Fibroblast of lung (primary cell): Measurements from ENCODE around the gene CPE. TPM values are rescaled to one million over a fixed set of nuclear protein-coding genes. Genes with fewer than 3 reads are reported as not detected.

Experiments
- DNase-seq, 2 donors: peaks; one replicate each; pipeline versions ENCODE4 v3.0.0 to v3.0.0-alpha.2; 2010; ENCODE audit warnings: low read depth in 2 of 2
- H2AFZ ChIP-seq: 2 replicates; pipeline ENCODE4 v1.5.1; 2012; ENCODE audit warnings: low read length, control low read depth, inconsistent platforms
- H3K27ac ChIP-seq: 2 replicates; pipeline ENCODE4 v1.5.1; 2011; ENCODE audit warnings: low read length, control low read depth; ENCODE audit not compliant: insufficient read depth
- H3K27me3 ChIP-seq: 2 replicates; pipeline ENCODE4 v1.5.1; 2011; ENCODE audit warnings: mild to moderate bottlenecking, low read length; ENCODE audit not compliant: control insufficient read depth, insufficient read depth
- H3K36me3 ChIP-seq: 2 replicates; pipeline ENCODE4 v1.5.1; 2011; ENCODE audit warnings: low read length; ENCODE audit not compliant: control insufficient read depth, insufficient read depth
- H3K4me1 ChIP-seq: 2 replicates; pipeline ENCODE4 v1.5.1; 2011; ENCODE audit warnings: low read length; ENCODE audit not compliant: control insufficient read depth, insufficient read depth; ENCODE audit errors: extremely low read depth
- H3K4me2 ChIP-seq: 2 replicates; pipeline ENCODE4 v1.5.1; 2011; ENCODE audit warnings: low read length, control low read depth; ENCODE audit not compliant: insufficient read depth; ENCODE audit errors: extremely low read depth
- H3K4me3 ChIP-seq, 4 experiments: fragments of 200-600 bp in 1 of 4; sonication (generic) in 1 of 4; replicated peaks in 1 of 4; 2 replicates each; pipeline ENCODE4 v1.5.1; 2011 to 2016; ENCODE audit warnings: low read length in 4 of 4, low read depth in 3 of 4, mild to moderate bottlenecking in 3 of 4, control low read depth in 2 of 4, inconsistent platforms in 1 of 4, mixed read lengths in 1 of 4; ENCODE audit not compliant: insufficient read depth in 1 of 4; ENCODE audit errors: control extremely low read depth in 1 of 4
- H3K79me2 ChIP-seq: 2 replicates; pipeline ENCODE4 v1.5.1; 2012; ENCODE audit warnings: mild to moderate bottlenecking, low read length, inconsistent platforms; ENCODE audit not compliant: control insufficient read depth, insufficient read depth
- H3K9ac ChIP-seq: 2 replicates; pipeline ENCODE4 v1.5.1; 2011; ENCODE audit warnings: mild to moderate bottlenecking, low read length, control low read depth; ENCODE audit not compliant: insufficient read depth
- H3K9me3 ChIP-seq: 2 replicates; pipeline ENCODE4 v1.5.1; 2012; ENCODE audit warnings: low read depth, low read length; ENCODE audit not compliant: control insufficient read depth, insufficient read depth
- H4K20me1 ChIP-seq: 2 replicates; pipeline ENCODE4 v1.5.1; 2011; ENCODE audit warnings: low read length; ENCODE audit not compliant: control insufficient read depth, insufficient read depth; ENCODE audit errors: extremely low read depth
- EZH2 ChIP-seq: IDR thresholded peaks from 2 replicates; pipeline ENCODE4 v1.5.1; 2012; ENCODE audit warnings: low read length, control low read depth, mild to moderate bottlenecking; ENCODE audit errors: missing control alignments
- polyA plus RNA-seq, 2 donors: library from polyadenylated mRNA; depleted of rRNA in 1 of 2; stranded (reverse) in 1 of 2; unstranded in 1 of 2; fragments of >200 nt; gene quantifications; 2 replicates each; pipeline ENCODE4 v1.2.1, GENCODE V29; 2011 to 2012; ENCODE audit warnings: missing spikeins in 1 of 2
- total RNA-seq: library from RNA; depleted of rRNA; stranded (reverse); fragments of >200 nt; gene quantifications from 2 replicates; pipeline ENCODE4 v1.2.1, GENCODE V29; 2014
- TF ChIP-seq, protein P1 (sequence below), 2 donors: IDR thresholded peaks in 1 of 2; conservative IDR thresholded peaks in 1 of 2; 1 replicate in 1 of 2; 2 replicates in 1 of 2; pipeline ENCODE4 v1.5.1; 2011 to 2012; ENCODE audit warnings: low read length in 2 of 2, control low read depth in 1 of 2, inconsistent platforms in 1 of 2, low read depth in 1 of 2, mild to moderate bottlenecking in 1 of 2

The CPE gene
- total and polyA plus RNA-seq, 2 donors (not counting 1 experiment from before 2014, with no cell fraction given), result 20.2 to 51.7 TPM

DNA sequence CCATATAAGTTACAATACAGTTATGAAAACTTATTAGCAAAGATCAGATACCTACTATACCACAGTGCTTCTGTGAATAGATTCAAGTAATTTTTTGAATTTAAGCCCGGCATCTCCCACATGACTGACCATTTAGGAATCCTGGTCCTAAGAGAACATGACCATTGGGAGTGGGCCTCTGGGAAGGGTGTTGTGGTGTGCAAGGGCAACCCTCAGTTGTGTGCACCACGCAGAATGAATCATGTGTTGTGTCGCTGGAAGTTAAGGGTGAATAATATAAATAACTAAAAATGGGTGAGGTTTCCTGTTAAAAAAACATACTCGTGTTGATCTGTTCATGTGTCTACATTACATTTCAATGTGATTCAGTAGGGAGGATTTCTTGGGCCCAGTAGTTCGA, 15.5 kb downstream of the CPE start:
- Histone ChIP-seq H3K9me3 (no peaks in the 10 kb centered on the region), H3K36me3 (no peaks in the 10 kb centered on the region), H3K27me3 (no peaks in the 10 kb centered on the region), H4K20me1 (no peaks in the 10 kb centered on the region), H3K4me3 (no peak overlapping the region), H3K4me1 (no peaks in the 10 kb centered on the region), H3K9ac (no peak overlapping the region), H3K79me2 (no peaks in the 10 kb centered on the region), H3K4me2 (no peak overlapping the region), H2AFZ (no peak overlapping the region), H3K27ac (no peak overlapping the region)
- TF ChIP-seq, protein P1, sequence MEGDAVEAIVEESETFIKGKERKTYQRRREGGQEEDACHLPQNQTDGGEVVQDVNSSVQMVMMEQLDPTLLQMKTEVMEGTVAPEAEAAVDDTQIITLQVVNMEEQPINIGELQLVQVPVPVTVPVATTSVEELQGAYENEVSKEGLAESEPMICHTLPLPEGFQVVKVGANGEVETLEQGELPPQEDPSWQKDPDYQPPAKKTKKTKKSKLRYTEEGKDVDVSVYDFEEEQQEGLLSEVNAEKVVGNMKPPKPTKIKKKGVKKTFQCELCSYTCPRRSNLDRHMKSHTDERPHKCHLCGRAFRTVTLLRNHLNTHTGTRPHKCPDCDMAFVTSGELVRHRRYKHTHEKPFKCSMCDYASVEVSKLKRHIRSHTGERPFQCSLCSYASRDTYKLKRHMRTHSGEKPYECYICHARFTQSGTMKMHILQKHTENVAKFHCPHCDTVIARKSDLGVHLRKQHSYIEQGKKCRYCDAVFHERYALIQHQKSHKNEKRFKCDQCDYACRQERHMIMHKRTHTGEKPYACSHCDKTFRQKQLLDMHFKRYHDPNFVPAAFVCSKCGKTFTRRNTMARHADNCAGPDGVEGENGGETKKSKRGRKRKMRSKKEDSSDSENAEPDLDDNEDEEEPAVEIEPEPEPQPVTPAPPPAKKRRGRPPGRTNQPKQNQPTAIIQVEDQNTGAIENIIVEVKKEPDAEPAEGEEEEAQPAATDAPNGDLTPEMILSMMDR (conservative IDR thresholded peaks at IDR 0.05 in 1 of 2, IDR thresholded peaks at IDR 0.05 in 1 of 2; ENCODE audit: low read depth in 1 of 2, low read length in 2 of 2), result no peak
- no peak for TF ChIP-seq EZH2
- DNase-seq, result peak; percentile 86 to 88

- Histone ChIP-seq H3K9me3 (no peaks in the 10 kb centered on the region), H2AFZ (no peak overlapping the region), H3K4me3 (no peak overlapping the region), H3K27me3 (no peaks in the 10 kb centered on the region), H3K9ac (no peak overlapping the region), H3K79me2 (no peaks in the 10 kb centered on the region), H3K4me1 (no peaks in the 10 kb centered on the region), H3K36me3 (no peaks in the 10 kb centered on the region), H3K27ac (no peak overlapping the region), H3K4me2 (no peak overlapping the region), H4K20me1 (no peaks in the 10 kb centered on the region)
- DNase-seq, result peak; percentile 42 to 73
- no peak for TF ChIP-seq EZH2
These were observed 19.8 kb downstream of the CPE start for GRCh38 chr4:165398570-165398969.

- H2AFZ ChIP-seq, result no peak overlapping the region
- H3K27ac ChIP-seq, result no peak overlapping the region
- no peak for DNase-seq
- no peaks in the 10 kb centered on the region for H4K20me1 ChIP-seq
- no peak overlapping the region for H3K4me3 ChIP-seq
- H3K9me3 ChIP-seq, result no peaks in the 10 kb centered on the region
- no peaks in the 10 kb centered on the region for H3K36me3 ChIP-seq
- no peaks in the 10 kb centered on the region for H3K4me1 ChIP-seq
- no peak overlapping the region for H3K4me2 ChIP-seq
- no peaks in the 10 kb centered on the region for H3K27me3 ChIP-seq
- no peaks in the 10 kb centered on the region for H3K79me2 ChIP-seq
- no peak overlapping the region for H3K9ac ChIP-seq
- TF ChIP-seq EZH2, result no peak
- TF ChIP-seq, protein P1 (conservative IDR thresholded peaks at IDR 0.05 in 1 of 2, IDR thresholded peaks at IDR 0.05 in 1 of 2; ENCODE audit: low read depth in 1 of 2, low read length in 2 of 2), result no peak
These were observed 23.6 kb downstream of the CPE start for GRCh38 chr4:165402375-165402774.
